Measurements from ENCODE around the gene TPD52L2.
"Not testable (repeated sequence)": the region's sequence is repeated elsewhere in the genome, so short reads cannot be mapped to it uniquely, and the experiment has no call there.

TPD52L2 gene

DNA sequence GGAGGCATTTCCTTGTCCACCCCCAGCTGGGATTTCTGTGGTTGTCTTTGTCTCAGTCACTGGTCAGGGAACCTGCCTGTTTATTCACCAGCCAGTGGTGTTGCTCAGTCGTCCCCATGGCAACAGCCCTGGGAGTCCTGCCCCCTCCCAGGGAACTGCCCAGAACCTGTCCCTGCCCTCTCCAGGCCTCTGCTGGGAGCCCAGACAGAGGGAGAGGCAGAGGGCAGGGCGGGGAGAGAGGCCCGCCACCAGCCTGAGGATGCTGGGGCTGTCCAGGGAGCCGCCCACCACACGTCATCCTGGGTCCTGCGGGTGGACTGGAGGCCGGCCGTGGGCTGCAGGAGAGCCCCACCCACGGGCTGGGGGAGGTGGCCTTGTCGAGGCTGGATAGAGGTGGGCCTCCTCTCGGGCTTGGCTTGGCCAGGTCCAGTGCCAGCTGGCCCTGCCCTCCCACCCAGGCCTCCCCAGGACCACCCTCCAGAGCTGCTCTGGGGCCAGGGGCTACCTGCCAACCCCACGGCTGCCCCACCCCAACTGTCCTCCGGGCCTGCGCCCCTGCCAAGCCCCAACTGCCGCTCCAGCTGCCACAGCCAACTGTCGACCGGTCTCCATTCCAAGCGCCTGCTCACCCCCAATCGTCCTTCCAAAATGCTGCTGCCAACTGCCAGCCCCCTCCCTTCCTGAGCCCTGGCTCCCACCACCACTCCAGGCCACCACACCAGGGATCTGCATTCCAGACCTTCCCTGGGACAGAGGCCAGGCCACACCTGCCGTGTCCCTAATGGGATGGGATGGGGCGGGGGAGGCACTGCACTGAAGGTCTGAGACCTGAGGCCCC lies 29.8 kb upstream of the TPD52L2 start:
- no peak for DNase-seq (ENCODE audit: low read depth)

- DNase-seq (ENCODE audit: low read depth), result no peak
Measured at GRCh38 chr20:63836458-63837344, 28.4 kb upstream of the TPD52L2 start.

DNA sequence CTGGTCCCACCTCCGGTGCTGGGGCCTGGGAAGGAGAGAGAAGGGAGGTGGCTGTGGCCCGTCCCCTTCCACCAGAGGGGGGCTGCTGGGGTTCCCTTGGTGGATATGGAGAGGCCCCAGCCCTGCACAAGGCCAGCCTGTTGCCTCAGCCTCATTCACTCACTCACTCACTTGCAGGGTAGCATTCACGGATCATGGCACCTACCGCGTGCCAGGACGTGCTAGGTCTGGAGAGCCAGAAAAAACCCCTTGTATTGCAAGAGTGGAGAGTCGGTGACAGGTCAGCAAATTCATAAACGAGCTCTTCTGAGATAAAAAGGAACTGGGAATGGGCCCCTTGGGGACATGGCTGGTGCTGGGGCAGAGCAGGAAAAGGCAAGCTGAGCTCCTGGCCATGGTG lies 27.6 kb upstream of the TPD52L2 start:
- no peak for DNase-seq (ENCODE audit: low read depth)

DNA sequence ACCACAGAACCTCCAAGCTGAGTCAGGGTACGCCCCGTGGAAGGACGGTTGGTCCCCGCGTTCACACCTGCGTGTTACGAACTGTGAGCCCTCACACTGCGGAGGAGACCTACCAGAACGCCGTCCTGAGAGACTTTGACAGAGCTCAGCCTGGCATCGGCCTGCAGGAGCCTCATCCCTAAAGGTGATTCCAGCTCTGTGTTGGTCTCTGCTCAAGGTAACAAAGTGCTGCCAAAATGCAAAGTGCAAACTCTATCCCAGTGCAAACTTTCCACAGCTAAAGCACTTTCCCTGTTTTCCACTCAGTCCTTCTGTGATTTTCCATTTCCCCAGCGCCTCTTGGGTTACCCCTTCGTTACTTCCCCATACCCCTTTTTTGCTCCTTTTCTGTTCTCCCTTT lies 25.4 kb upstream of the TPD52L2 start:
- no peak for DNase-seq (ENCODE audit: low read depth)

GRCh38 chr20:63840405-63840828 lies 24.7 kb upstream of the TPD52L2 start:
- no peak for DNase-seq (ENCODE audit: low read depth)

DNA sequence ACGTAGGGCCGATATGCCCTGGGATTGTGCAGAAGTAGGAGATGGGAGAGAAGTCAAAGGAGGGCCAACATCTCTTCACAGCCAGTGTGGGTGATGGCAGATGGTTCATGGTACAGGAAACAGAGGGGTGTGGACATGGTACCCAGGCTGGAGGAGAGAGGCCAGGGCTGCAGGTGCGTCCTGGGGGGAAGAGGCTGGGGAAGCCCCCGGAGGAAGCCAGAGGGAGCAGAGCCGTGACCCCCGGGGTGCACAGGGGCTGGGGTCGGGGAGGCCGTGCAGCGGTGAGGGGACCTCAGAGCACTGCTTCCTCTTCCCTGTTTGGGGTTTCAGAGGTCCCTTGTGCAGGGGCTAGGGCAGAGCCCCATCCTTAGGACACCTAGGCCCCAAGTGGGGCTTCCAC lies 22.8 kb upstream of the TPD52L2 start:
- DNase-seq (ENCODE audit: low read depth), result no peak

DNA sequence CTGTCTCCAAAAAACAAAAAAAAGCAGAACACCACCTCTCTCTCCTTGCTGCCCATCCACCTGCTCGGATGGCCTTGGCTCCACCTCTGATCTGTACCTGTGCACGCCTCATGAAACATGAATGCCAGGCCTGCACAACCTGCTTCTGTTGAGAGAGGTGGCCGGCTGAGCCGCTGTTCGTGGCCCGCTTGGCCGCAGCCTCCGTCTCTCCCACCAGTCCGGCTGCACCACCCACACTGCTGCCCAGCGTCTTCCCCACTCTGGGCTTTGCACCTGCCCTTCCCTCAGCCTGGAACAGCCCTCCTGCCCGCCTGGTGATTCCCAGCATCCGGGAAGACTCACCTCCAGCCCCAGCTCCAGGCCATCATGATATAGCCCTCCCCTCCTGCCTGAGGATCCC lies 21.8 kb upstream of the TPD52L2 start:
- no peak for DNase-seq (ENCODE audit: low read depth)

DNA sequence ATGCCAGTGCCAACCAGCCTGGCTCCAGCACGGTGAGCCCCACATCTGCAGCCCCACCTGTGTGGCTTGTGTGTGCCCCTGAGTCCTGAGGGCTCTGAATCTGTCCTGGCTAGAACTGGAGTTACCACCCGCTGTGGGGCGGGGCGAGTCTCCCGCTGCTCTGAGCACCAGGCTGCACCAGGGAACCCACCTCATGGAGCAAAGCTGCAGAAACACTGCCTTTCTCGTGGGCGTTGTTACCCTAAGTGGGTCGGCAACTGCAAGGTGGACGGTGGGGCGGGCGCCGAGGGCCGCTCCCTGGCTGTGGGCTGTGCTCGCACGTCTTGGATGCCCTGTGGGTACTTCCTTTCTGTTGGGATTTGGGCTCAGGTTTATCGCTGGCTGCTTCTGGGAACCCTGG lies 21.3 kb upstream of the TPD52L2 start:
- no peak for DNase-seq (ENCODE audit: low read depth)

- DNase-seq (ENCODE audit: low read depth), result no peak
Measured at GRCh38 chr20:63844511-63844991, 20.5 kb upstream of the TPD52L2 start.

- no peak for DNase-seq (ENCODE audit: low read depth)
Measured at GRCh38 chr20:63846128-63846771, 18.8 kb upstream of the TPD52L2 start.

DNA sequence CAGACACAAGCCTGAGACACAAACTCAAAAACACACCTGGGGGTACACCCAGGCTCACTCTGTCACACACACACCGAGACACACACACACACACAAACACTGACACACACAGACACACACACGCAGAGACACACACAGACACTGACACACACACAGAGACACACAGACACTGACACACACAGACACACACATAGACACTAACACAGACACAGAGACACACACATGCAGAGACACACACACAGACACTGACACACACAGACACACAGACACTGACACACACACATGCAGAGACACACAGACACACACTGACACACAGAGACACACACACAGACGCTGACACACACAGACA lies 18.2 kb upstream of the TPD52L2 start:
- no peak for DNase-seq (ENCODE audit: low read depth)

DNA sequence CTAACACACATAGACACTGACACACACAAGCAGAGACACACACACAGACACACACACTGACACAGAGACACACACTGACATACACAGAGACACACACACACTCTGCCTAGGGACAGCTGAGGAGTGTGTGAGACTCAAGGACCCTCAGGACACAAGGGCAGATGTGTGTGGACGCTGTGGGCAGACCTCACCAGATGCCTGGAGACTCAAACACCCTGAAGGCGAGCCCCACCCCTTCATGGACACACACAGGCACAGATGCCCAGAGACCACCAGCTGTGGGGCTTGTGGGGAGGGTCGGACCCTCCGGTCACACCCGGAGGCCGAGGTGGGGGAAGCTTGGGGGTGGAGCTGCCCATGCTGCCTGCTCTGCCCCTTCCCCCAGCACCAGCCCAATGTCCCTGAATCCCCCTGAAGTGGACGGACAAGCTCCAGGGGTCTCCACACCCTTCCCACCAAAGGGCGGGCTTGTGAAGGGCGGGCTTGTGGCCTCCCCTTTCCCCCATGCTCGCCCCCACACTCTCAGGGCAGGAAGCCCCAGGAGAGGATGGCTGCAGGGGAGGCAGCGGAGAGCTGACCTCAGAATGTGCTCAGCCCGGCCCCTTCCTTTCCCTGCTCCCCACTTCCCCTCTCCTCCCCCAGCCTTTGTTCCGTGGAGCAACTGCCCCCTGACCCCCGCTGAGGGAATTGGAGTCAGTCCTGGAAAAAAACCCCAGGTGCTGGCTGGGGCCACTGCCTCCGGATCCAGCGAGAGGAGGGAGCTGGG lies 17.6 kb upstream of the TPD52L2 start:
- no peak for DNase-seq (ENCODE audit: low read depth)

GRCh38 chr20:63848003-63848911 lies 16.8 kb upstream of the TPD52L2 start:
- DNase-seq (ENCODE audit: low read depth), result no peak

DNA sequence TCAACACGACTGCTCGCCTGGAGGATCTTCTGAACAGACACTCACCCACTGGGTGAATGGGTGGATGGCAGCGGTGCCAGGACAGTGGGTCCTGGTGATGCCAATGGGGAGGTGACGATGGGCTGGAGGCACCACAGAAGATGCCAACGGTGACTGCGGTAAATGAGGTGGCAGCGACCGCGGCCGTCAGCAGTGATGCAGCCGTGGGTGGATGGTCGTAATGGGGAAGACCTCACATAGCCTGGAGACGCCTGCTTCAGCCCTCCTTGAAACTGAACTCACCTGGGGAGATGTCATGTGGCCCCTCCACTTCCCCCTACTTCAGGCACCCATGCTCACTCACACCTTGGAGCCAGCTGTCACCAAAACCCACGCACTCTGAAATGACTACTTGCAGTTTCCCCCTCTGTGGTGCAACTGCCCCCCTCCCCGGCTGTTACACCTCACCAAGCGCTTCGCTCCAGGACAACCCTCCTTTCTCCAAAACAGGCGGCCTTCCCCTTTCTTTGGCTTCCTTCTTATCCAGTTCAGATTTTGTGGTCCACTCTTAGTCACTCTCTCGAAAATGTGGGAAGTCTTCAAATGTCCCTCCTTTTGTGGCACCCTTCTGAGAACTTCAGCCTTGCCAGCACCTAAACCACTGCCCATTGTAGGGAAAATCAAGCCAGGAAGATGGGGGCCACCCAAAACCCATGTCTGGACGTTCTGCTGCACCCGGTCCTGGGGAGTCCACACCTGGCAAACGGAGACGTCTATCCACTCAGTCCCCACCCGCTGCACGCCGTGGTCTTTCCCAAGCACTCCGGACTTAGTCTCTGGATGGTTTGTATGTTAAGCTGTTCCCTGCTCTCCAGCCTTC lies 14.2 kb upstream of the TPD52L2 start:
- DNase-seq (ENCODE audit: low read depth), result no peak

DNA sequence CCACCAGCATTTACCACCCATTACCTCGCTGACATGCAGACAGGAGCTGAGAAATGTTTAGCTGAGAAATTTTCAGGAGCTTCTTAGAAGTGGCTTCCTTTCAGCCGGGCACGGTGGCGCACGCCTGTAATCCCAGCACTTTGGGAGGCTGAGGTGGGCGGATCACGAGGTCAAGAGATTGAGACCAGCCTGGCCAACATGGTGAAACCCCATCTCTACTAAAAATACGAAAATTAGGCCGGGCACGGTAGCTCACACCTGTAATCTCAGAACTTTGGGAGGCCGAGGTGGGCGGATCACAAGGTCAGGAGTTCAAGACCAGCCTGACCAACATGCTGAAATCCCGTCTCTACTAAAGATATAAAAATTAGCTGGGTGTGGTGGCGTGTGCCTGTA lies 13.5 kb upstream of the TPD52L2 start:
- not testable (repeated sequence) for DNase-seq (ENCODE audit: low read depth)

DNA sequence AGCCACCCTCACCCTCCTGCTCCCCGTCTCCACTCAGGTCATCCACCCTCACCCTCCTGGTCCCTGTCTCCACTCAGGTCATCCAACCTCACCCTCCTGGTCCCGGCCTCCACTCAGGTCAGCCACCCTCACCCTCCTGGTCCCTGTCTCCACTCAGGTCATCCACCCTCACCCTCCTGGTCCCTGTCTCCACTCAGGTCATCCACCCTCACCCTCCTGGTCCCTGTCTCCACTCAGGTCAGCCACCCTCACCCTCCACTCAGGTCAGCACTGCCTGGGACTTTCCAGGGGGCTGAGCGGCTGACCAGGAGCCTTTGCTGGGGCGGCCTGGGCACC lies 11.4 kb upstream of the TPD52L2 start:
- DNase-seq (ENCODE audit: low read depth), result not testable (repeated sequence)

GRCh38 chr20:63854069-63854765 lies 10.9 kb upstream of the TPD52L2 start:
- no peak for DNase-seq (ENCODE audit: low read depth)

GRCh38 chr20:63854766-63855362 lies 10.2 kb upstream of the TPD52L2 start:
- DNase-seq (ENCODE audit: low read depth), result no peak

All from stimulated activated CD8-positive, alpha-beta memory T cell treated with anti-CD3 and anti-CD28 coated beads, Interleukin-15, amount 100 ng/mL, for 1 hour (primary cell).